T-helper 17 cell (primary cell): ENCODE results near the gene ARMC5. TPM values are rescaled to one million over a fixed set of nuclear protein-coding genes. Genes with fewer than 3 reads are reported as not detected.
"Not testable (repeated sequence)": the region's sequence is repeated elsewhere in the genome, so short reads cannot be mapped to it uniquely, and the experiment has no call there.

ENCODE experiments used
- ATAC-seq: fragments of 150-1000 bp; cut with Tn5 transposase; 2 replicates; pipeline ENCODE4 v1.10.0; 2021; ENCODE audit warnings: mild to moderate bottlenecking, moderate library complexity
- DNase-seq, 3 donors: peaks; one replicate each; pipeline versions ENCODE4 v3.0.0 to v3.0.0-alpha.2; 2020 to 2021
- H3K9me3 ChIP-seq: one replicate; pipeline ENCODE4 v1.7.0; 2013; ENCODE audit warnings: low read length, mild to moderate bottlenecking; ENCODE audit not compliant: control insufficient read depth, poor library complexity, severe bottlenecking
- H3K27ac Mint-ChIP-seq: one replicate; pipeline ENCODE4 v1.8.0; 2022; ENCODE audit warnings: mild to moderate bottlenecking, moderate library complexity, mixed read lengths
- H3K27me3 Mint-ChIP-seq: one replicate; pipeline ENCODE4 v1.8.0; 2022; ENCODE audit warnings: mixed read lengths
- H3K36me3 Mint-ChIP-seq: one replicate; pipeline ENCODE4 v1.8.0; 2022; ENCODE audit warnings: low read depth, mixed read lengths
- H3K4me1 Mint-ChIP-seq: one replicate; pipeline ENCODE4 v1.8.0; 2022; ENCODE audit warnings: mild to moderate bottlenecking, mixed read lengths
- H3K4me3 Mint-ChIP-seq: one replicate; pipeline ENCODE4 v1.8.0; 2022; ENCODE audit warnings: mild to moderate bottlenecking, moderate library complexity, mixed read lengths
- total RNA-seq, 4 donors: library from RNA in 2 of 4; stranded (reverse) in 2 of 4; gene quantifications; one replicate each; pipeline ENCODE4 v1.2.3 and lab custom pipeline; 2022 to 2026

ARMC5 gene, protein sequence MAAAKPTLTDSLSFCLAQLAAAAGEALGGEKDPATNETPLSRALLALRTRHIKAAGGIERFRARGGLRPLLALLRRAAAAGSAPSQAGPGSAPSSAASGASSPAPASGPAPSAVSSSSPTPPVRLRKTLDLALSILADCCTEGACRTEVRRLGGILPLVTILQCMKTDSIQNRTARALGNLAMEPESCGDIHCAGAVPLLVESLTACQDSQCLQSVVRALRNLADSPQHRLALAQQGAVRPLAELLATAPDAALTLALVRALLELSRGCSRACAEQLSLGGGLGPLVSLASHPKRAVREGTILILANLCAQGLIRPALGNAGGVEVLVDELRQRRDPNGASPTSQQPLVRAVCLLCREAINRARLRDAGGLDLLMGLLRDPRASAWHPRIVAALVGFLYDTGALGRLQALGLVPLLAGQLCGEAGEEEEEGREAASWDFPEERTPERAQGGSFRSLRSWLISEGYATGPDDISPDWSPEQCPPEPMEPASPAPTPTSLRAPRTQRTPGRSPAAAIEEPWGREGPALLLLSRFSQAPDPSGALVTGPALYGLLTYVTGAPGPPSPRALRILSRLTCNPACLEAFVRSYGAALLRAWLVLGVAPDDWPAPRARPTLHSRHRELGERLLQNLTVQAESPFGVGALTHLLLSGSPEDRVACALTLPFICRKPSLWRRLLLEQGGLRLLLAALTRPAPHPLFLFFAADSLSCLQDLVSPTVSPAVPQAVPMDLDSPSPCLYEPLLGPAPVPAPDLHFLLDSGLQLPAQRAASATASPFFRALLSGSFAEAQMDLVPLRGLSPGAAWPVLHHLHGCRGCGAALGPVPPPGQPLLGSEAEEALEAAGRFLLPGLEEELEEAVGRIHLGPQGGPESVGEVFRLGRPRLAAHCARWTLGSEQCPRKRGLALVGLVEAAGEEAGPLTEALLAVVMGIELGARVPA
- total RNA-seq (10 to 100 TPM; 15.8 to 21.9 TPM), total RNA-seq (lab: John Stamatoyannopoulos, UW) (15.8 to 29.8 reads per million in 2 donors)

DNA sequence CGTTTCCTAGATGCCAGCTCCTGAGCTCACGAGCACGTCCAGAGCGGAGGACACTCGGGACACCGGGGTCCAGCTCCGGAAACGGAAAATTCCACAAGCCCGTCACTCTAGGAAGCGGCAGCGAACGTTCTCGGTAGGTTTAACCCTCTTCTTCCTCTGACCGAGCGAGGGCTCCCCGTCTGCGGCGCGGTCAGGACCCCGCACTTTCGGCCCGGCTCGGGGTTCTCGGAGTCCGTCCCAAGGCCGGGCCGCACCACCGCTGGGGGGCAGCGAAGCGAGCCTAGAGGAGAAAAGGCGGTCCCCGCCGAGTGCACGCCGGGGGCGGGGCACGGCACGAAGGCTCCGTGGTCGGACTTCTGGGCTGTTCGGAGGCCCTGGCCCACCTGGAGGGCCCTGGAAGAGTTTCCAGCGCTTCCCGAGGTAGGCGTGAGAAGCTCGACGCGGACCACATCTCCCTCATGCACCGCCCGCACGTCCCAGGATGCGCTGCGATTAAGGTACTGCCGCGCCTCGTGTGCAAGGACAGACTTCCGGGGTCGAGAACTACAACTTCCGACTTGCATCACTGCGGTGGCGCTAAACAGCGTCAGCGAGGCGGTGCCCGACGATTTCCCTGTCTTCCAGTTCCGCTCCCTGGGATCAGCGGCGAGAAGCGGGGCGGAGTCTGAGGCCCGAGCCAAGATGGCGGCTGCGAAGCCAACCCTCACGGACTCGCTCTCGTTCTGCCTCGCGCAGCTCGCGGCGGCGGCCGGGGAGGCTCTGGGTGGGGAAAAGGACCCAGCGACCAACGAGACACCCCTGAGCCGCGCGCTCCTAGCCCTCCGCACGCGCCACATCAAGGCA is at the start of gene ARMC5:
Gene ARMC5, plus strand, starts transcription at position 658 of the 843 bp plus-strand sequence. Its CDS starts 24 bp downstream, at position 682.
- DNase-seq, result peak; percentile 91 to 95 (median 91)
- peak; percentile 78 for ATAC-seq
- H3K9me3 ChIP-seq, result no peaks in the 10 kb centered on the region
- Mint-ChIP-seq H3K4me1 (peaks cover 24% of the 10 kb centered on the region), H3K4me3 (peak within 1 kb of the TSS; percentile 91), H3K27me3 (no peaks in the 10 kb centered on the region), H3K36me3 (peaks cover 2% of the 10 kb centered on the region), H3K27ac (peak within 1 kb of the TSS; percentile 83)

DNA sequence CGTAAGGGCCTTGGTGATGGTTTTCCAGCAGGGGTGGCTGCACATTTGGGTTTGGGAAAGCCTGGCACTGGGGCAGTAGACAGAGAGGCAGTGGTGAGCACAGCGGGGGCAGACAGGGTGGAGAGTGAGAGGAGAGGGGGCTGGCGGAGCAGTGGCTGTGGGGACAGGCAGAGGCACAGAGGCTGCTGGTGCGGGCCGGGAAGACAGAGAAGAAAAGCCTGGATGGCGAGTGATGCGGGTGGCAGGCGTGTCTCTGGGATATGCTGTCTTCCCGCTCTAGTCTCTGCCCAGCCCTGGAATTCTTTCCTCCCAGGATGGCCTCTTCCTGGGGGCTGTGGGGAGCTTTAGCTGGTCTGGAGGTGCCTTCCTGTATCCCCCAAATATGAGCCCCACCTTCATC is 49.2 kb upstream of the ARMC5 start:
- Mint-ChIP-seq H3K36me3 (peaks cover 3% of the 10 kb centered on the region), H3K27me3 (peaks cover 39% of the 10 kb centered on the region), H3K27ac (no peak overlapping the region), H3K4me1 (peaks cover 5% of the 10 kb centered on the region), H3K4me3 (no peak overlapping the region)
- H3K9me3 ChIP-seq, result no peaks in the 10 kb centered on the region
- no peak for ATAC-seq
- no peak for DNase-seq

DNA sequence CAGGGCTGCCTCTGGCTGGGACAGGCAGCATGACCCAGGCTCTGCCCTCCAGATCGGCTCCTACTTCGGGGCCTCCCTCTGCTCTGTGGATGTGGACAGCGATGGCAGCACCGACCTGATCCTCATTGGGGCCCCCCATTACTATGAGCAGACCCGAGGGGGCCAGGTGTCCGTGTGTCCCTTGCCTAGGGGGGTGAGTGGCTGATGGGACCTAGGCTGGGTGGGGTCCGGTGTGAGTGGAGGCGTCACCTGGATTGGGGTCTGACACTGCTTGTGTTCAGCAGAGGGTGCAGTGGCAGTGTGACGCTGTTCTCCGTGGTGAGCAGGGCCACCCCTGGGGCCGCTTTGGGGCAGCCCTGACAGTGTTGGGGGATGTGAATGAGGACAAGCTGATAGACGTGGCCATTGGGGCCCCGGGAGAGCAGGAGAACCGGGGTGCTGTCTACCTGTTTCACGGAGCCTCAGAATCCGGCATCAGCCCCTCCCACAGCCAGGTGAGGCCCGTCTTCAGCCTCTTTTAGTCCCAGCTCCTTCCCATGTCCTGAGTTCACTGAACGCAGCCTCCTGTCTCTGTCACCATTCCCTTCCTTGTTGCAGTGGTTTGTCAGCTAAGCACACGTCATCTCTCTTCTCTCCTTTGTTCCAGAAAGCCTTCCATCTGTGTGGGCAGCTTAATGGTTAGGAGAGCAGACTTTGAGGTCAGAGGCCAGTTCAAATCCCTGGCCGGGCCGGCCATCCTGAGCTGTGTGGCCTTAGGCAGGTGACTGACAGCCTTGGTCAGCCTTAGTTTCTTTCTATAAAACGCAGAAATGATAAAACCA is 48.1 kb upstream of the ARMC5 start:
- Mint-ChIP-seq H3K27ac (no peak overlapping the region), H3K4me3 (no peak overlapping the region), H3K27me3 (peaks cover 48% of the 10 kb centered on the region), H3K4me1 (peaks cover 5% of the 10 kb centered on the region), H3K36me3 (peaks cover 3% of the 10 kb centered on the region)
- DNase-seq (no peak), ATAC-seq (no peak)
- H3K9me3 ChIP-seq, result no peaks in the 10 kb centered on the region

DNA sequence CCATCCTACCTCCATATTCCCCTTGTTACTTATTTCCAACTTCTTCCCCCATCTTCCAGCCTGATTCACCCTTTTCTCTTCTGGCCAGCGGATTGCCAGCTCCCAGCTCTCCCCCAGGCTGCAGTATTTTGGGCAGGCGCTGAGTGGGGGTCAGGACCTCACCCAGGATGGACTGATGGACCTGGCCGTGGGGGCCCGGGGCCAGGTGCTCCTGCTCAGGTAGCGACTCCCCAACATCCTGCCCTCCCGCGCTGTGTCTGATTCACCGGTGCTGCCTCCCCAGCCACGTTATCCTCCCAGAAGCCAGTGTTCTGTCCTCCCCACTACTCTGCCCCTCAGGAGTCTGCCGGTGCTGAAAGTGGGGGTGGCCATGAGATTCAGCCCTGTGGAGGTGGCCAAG is 46.6 kb upstream of the ARMC5 start:
- peaks cover 52% of the 10 kb centered on the region for H3K27me3 Mint-ChIP-seq
- no peak overlapping the region for H3K27ac Mint-ChIP-seq
- no peaks in the 10 kb centered on the region for H3K9me3 ChIP-seq
- peaks cover 5% of the 10 kb centered on the region for H3K4me1 Mint-ChIP-seq
- no peak overlapping the region for H3K4me3 Mint-ChIP-seq
- DNase-seq, result no peak
- no peak for ATAC-seq
- peaks cover 3% of the 10 kb centered on the region for H3K36me3 Mint-ChIP-seq

DNA sequence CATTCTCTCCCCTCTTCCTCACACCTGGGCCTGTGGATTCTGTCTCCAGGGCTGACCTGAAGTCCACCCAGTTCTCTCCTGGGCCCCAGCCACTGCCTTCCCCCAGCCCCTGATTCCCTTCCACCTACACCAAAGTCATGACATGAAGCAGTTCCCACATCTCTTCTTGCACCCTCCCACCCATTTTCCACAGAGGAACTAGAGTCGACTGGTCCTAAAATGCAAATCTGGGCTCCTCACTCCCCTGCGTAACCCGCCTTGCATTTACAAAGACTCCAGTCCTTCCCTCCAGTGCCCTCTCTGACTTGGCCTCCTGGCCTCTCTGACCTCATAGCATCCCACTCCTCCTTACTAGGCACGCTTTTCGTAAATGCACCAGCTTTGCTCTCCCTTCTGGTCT is 45.9 kb upstream of the ARMC5 start:
- DNase-seq, result no peak
- ATAC-seq, result no peak
- no peak overlapping the region for H3K4me3 Mint-ChIP-seq
- peaks cover 49% of the 10 kb centered on the region for H3K27me3 Mint-ChIP-seq
- H3K36me3 Mint-ChIP-seq, result peaks cover 3% of the 10 kb centered on the region
- peaks cover 5% of the 10 kb centered on the region for H3K4me1 Mint-ChIP-seq
- H3K27ac Mint-ChIP-seq, result peak overlapping the region; percentile 51
- no peaks in the 10 kb centered on the region for H3K9me3 ChIP-seq

DNA sequence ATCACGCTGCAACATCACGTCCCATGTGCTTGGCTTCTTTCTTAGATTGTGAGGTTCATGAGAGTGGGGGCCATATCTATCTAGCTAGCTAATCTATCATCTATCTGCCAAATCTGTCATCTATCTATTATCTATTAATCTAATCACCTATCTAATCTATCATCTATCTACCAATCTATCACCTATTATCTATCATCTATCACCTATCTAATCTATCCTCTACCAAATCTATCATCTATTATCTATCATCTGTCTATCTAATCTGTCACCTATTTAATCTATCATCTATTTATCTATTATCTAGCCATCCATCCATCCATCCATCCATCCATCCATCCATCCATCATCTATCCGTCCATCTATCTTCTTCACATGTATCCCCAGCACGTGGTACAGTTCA is 45.4 kb upstream of the ARMC5 start:
- peaks cover 5% of the 10 kb centered on the region for H3K4me1 Mint-ChIP-seq
- H3K9me3 ChIP-seq, result no peaks in the 10 kb centered on the region
- H3K36me3 Mint-ChIP-seq, result peaks cover 2% of the 10 kb centered on the region
- no peak overlapping the region for H3K4me3 Mint-ChIP-seq
- DNase-seq (no peak), ATAC-seq (no peak)
- peak overlapping the region; percentile 51 for H3K27ac Mint-ChIP-seq
- peaks cover 44% of the 10 kb centered on the region for H3K27me3 Mint-ChIP-seq

DNA sequence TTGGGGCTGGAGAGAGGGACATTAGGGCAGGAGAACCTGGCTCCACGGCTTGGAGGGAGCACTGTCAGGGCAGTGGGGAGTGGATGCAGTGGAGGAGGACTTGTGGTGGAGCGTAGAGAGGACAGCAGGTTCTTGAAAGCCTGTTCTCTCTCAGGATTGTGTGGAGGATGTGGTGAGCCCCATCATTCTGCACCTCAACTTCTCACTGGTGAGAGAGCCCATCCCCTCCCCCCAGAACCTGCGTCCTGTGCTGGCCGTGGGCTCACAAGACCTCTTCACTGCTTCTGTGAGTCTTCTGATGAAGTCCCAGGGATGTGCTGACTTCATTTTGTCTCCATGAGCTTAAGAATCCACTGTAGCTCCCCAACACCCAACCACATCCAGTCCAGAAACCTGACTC is 44.6 kb upstream of the ARMC5 start:
- Mint-ChIP-seq H3K27ac (no peak overlapping the region), H3K4me3 (no peak overlapping the region), H3K27me3 (peaks cover 39% of the 10 kb centered on the region), H3K36me3 (peaks cover 2% of the 10 kb centered on the region), H3K4me1 (peaks cover 5% of the 10 kb centered on the region)
- ATAC-seq (no peak), DNase-seq (no peak)
- no peaks in the 10 kb centered on the region for H3K9me3 ChIP-seq

DNA sequence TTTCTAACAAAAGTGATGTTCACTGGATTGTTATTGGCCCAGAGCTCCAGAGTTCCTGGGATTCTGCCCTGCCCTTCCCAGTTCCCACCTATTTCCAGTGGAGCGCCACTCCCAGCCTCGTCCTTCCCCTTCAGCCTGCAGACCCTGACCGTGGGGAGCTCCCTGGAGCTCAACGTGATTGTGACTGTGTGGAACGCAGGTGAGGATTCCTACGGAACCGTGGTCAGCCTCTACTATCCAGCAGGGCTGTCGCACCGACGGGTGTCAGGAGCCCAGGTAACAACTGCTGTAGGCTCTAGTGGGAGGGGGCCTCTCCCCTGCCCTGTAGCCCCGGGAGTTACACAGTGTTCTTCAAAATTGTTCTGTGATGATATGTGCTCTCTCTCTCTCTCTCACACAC is 42.9 kb upstream of the ARMC5 start:
- Mint-ChIP-seq H3K4me3 (no peak overlapping the region), H3K4me1 (peaks cover 5% of the 10 kb centered on the region), H3K36me3 (peaks cover 2% of the 10 kb centered on the region), H3K27me3 (peaks cover 38% of the 10 kb centered on the region), H3K27ac (no peak overlapping the region)
- no peak for DNase-seq
- no peak for ATAC-seq
- no peaks in the 10 kb centered on the region for H3K9me3 ChIP-seq

DNA sequence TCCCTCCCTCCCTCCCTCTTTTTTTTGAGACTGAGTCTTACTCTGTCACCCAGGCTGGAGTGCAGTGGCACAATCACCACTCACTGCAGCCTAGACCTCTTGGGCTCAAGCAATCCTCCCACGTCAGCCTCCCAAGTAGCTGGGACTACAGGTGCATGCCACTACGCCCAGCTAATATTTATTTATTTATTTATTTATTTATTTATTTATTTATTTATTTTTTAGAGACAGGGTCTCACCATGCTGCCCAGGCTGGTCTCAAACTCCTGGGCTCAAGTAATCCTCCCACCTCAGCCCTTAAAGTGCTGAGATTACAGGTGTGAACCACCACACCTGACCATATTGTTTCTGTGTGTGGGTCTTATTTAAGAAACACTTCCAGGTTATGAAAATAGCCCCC is 42.3 kb upstream of the ARMC5 start:
- not testable (repeated sequence) for DNase-seq, H3K36me3 Mint-ChIP-seq, H3K4me3 Mint-ChIP-seq, H3K27ac Mint-ChIP-seq, H3K4me1 Mint-ChIP-seq, H3K9me3 ChIP-seq, ATAC-seq
- H3K27me3 Mint-ChIP-seq, result peaks cover 38% of the 10 kb centered on the region

DNA sequence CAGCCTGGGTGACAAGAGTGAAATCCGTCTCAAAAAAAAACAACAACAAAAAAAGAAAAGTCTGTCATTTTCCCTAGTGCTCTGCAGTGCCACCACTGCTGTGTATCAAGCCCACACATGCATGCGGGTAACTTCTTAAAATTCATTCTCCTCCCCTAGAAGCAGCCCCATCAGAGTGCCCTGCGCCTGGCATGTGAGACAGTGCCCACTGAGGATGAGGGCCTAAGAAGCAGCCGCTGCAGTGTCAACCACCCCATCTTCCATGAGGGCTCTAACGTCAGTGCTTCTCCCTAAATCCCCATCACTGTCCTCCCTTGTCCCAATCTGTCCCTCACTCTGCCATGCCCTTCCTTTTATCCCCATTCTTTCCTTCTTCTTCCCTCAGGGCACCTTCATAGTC is 41.4 kb upstream of the ARMC5 start:
- no peak for ATAC-seq
- no peak overlapping the region for H3K27ac Mint-ChIP-seq
- H3K4me1 Mint-ChIP-seq, result peaks cover 5% of the 10 kb centered on the region
- no peak overlapping the region for H3K4me3 Mint-ChIP-seq
- no peaks in the 10 kb centered on the region for H3K9me3 ChIP-seq
- peaks cover 35% of the 10 kb centered on the region for H3K27me3 Mint-ChIP-seq
- H3K36me3 Mint-ChIP-seq, result no peaks in the 10 kb centered on the region
- no peak for DNase-seq

DNA sequence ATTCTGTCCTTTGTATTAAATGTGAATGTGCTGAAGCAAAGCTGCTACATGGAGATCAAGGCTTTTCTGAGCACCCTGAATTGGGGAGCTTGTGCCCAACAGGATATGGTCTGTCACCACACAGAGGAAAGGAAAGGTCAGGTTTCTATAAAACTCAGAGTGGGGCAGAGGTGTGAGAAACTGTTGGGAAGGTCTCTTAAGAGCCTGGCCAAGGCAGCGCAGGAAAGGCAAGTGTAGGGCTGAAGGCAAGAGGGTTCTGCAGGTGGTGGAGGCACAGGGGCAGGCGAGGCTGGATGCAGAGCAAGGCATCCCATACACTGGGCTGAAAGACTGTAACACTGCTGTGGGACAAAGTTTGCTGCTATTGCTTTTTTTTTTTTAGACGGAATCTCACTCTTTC is 39.3 kb upstream of the ARMC5 start:
- Mint-ChIP-seq H3K4me1 (peaks cover 6% of the 10 kb centered on the region), H3K4me3 (no peak overlapping the region), H3K36me3 (no peaks in the 10 kb centered on the region), H3K27ac (no peak overlapping the region), H3K27me3 (peaks cover 35% of the 10 kb centered on the region)
- DNase-seq (no peak), ATAC-seq (no peak)
- no peaks in the 10 kb centered on the region for H3K9me3 ChIP-seq

DNA sequence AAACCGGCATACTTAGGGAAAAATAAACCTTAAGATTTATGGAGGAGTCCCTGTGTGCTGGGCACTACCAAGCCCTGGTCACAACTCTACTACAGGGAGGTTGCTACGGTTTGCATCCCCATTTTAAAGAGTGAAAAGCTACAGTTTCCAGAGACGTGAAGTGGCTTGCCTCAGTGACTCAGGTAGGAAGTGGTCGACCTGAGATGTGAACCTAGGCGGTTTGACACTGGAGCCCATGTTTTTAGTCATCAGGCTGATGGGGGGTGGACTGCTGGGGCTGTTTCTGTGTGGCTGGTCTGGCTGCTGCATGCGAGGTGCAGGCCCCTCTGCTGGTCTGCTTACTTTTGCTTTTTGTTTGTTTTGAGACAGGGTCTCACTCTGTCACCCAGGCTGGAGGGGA is 37.7 kb upstream of the ARMC5 start:
- Mint-ChIP-seq H3K27me3 (peaks cover 29% of the 10 kb centered on the region), H3K36me3 (no peaks in the 10 kb centered on the region), H3K27ac (no peak overlapping the region)

More for the DNA sequence above, 37.7 kb upstream of the ARMC5 start:
- Mint-ChIP-seq H3K4me1 (peaks cover 6% of the 10 kb centered on the region), H3K4me3 (no peak overlapping the region)
- H3K9me3 ChIP-seq, result no peaks in the 10 kb centered on the region
- DNase-seq, result no peak
- ATAC-seq, result no peak
